NAMALWA (cell line): ENCODE measurements around the gene OR2T29.
"Not testable (repeated sequence)": the region's sequence is repeated elsewhere in the genome, so short reads cannot be mapped to it uniquely, and the experiment has no call there.

ENCODE experiments used
- DNase-seq: peaks from one replicate; pipeline ENCODE4 v3.0.0-alpha.2; 2015; ENCODE audit warnings: low spot score

Gene OR2T29, protein sequence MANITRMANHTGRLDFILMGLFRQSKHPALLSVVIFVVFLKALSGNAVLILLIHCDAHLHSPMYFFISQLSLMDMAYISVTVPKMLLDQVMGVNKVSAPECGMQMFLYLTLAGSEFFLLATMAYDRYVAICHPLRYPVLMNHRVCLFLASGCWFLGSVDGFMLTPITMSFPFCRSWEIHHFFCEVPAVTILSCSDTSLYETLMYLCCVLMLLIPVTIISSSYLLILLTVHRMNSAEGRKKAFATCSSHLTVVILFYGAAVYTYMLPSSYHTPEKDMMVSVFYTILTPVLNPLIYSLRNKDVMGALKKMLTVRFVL

GRCh38 chr1:248562672-248563071 is at the start of gene OR2T29:
TSS of gene OR2T29 (minus strand) at chr1:248562772. CDS start at chr1:248559491, 3,281 bp downstream.
- not testable (repeated sequence) for DNase-seq

DNA sequence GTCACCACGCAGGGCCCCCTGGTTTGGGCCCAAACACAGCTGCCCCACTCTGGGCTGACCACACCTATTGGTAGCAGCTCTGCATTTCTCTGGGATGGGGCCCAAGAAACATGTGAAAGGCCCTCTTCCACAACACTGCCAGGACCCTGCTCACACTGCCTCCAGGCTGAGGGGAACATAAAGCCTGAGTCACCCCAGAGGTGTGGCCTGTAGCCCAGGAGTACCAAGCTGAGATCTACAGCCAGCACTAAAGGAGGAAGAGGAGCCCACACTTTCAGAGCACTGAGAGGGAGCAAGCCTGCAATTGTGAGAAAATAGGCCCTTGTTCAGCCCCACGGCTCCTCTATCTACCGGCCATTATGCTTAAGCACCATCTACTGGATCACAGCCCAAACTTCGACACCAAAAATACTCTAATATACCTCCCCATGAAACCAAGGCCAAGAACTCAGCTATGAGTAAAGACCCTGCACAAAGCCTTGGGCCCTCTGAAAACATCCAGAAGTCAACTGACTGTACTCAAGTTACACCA is 49.4 kb upstream of the OR2T29 start:
- no peak for DNase-seq

- no peak for DNase-seq
These were observed 47.7 kb upstream of the OR2T29 start for GRCh38 chr1:248610301-248610700.

DNA sequence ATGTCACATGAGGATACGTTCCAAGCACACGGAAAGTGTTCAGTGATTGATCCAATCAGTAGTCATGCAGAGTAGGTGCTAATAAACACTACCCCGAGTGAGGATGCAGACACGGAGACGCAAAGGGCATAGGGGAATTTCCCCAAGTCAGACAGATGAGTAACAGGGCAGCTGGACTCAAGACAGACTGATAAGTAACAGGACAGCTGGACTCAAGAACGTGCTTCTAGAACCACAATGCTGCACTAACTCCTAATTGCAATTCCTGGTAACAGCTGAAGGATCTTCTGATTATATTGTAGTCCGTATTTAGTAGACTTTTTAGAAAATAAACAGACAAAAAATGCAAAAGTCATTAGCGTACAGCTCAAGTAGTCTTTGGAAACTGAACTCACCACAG is 36.8 kb upstream of the OR2T29 start:
- no peak for DNase-seq

DNA sequence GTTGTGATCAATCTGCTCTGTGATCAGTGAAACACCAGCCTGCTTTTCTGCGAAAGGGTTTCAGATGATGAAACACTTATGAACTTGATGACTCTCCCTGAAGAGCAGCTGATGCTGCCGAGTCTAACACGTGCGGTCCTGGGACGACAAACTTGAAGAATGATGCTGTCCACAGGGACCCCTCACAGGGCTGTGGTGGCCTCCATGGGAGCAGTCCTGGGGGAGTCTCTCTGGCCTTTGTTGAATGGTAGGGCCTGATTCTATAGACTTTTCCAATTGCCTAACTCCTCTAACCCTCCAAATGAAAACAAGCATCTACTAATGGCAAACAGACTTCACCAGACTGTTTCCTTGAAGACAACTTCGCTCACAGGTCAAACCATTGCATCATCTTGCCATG is 35.0 kb upstream of the OR2T29 start, which contains the start of gene OR2T10:
OR2T10 (minus strand) TSS at position 112 of the 400 bp plus-strand sequence. CDS start 3,932 bp downstream, outside the sequence.
- no peak for DNase-seq

GRCh38 chr1:248596615-248597014 is 34.0 kb upstream of the OR2T29 start:
- no peak for DNase-seq

- no peak for DNase-seq
These were observed 30.7 kb upstream of the OR2T29 start for GRCh38 chr1:248593226-248593625.

DNA sequence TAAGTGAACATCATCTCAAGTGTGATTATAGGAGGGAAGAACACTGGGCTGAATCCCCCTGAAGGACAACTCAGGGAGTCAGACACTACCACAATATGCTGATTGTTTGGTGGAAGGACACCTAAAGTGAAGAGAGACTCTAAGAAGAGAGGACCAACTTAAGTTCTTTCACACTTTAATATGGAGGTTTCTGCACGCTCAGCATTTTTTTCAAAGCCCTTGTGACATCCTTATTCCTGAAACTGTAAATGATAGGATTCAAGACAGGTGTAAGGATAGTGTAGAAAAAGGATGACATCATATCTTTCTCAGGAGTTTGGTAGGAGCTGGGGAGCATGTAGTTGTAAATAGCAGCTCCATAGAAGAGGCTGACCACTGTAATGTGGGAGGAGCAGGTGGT is 30.1 kb upstream of the OR2T29 start:
- no peak for DNase-seq

DNA sequence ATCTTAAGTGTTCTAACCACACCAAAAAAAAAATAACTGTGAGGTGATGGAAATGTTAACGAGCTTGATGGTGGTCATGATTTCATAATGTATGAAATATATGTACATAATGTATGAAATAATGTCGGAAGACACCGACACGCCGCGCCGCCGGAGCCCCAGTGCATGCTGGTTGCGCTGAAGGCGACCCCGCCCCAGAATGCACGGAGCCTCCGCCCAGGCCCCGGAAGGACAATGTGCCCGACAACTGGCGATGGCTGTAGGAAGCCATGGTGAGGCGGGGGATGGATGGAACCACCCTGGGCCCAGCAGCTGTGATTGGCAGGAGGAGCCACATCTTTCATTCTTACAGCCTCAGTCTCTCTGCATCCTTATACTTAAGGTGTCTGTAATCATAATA is 27.5 kb upstream of the OR2T29 start:
- DNase-seq = no peak

- DNase-seq = no peak
These were observed 26.8 kb upstream of the OR2T29 start for GRCh38 chr1:248589334-248589733.

DNA sequence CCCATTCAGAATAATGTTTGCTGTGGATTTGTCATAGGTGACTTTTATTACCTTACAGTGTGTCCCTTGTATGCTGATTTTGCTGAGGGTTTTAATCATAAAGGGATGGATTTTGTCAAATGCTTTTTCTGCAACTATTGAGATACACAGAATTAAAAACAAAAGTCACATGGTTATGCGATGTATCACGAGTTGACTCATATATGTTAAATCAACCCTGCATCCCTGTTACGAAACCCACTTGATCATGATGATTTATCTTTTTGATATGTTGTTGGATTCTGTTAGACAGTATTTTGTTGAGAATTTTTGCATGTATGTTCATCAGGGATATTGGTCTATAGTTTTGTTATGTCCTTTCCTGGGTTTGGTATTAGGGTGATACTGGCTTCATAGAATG is 22.7 kb upstream of the OR2T29 start:
- DNase-seq = no peak

DNA sequence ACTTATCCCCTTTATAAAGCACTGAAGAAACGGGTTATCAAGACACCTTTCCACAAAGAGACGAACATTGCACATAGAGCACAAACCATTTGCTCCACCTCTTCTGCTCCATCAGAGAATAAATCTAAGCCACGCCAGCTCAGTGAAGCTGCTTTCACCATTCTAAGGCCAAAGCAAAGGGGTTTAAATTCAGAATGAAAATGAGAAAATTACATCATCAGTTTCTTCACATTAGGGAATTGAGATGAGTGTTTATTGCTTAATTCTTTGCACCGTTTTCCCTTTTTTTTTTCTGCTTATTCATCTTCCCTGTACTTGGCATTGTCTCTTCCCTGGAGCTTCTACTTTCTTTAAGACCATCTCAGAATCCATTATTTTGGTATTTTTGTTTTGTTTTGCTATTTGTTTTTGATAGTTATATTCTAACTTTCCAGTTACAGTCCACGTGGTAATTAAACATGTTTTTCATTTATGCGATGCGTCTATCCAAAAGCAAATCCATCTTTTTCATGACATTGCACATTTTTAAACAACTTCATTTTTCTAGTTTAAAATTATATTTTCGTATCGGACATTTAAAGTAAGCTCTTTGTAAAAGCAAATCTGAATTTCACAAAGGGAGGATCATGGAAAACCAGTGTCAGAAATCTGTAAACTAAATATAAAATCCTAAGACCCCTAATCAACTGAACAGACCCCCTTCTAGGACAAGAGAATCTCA is 13.8 kb upstream of the OR2T29 start:
- no peak for DNase-seq

GRCh38 chr1:248574657-248575056 is 12.1 kb upstream of the OR2T29 start, which contains the start of gene OR2T34:
TSS of gene OR2T34 (minus strand) at chr1:248574757. CDS start at chr1:248574757, 0 bp downstream.
- DNase-seq = not testable (repeated sequence)

DNA sequence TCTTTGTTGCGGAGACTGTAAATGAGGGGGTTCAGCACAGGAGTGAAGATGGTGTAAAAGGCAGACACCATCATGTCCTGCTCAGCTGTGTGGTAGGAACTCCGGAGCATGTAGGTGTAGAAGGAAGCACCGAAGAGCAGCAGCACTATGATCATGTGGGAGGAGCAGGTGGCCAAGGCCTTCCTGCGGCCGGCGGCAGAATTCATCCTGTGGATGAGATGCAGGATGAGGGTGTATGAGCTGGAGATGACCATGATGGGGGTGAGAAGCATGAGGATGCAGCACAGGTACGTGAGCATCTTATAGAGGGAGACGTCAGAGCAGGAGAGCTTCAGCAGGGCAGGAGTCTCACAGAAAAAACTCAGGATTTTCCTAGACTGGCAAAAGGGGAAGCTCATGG is 11.3 kb upstream of the OR2T29 start:
- DNase-seq = not testable (repeated sequence)

- not testable (repeated sequence) for DNase-seq
These were observed 9.5 kb upstream of the OR2T29 start for GRCh38 chr1:248572049-248572448.

- DNase-seq = not testable (repeated sequence)
These were observed 8.2 kb upstream of the OR2T29 start for GRCh38 chr1:248570811-248571210.

- DNase-seq = not testable (repeated sequence)
These were observed 6.5 kb upstream of the OR2T29 start for GRCh38 chr1:248569049-248569448.

GRCh38 chr1:248565530-248566373 is 3.2 kb upstream of the OR2T29 start:
- DNase-seq = not testable (repeated sequence)

DNA sequence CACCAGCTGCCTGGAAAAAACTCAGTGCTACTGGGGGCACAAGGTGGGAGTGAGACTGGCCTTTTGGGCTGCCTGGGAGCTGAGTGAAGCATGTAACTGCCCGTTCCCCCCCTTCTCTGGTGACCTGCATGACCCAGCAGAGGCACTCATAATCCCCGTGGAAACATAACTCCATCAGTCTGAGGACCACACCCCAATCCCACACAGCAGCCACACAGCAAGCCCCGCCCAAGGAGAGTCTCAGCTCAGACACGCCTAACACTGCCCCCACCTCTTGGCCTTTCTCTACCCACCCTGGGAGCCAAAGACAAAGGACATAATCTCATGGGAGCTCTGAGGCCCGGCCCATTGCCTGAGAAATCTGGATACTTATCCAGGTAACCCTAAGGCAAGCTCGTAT is 11.5 kb downstream of the OR2T29 start:
- DNase-seq = not testable (repeated sequence)

GRCh38 chr1:248547383-248547782 is 15.2 kb downstream of the OR2T29 start:
- not testable (repeated sequence) for DNase-seq

DNA sequence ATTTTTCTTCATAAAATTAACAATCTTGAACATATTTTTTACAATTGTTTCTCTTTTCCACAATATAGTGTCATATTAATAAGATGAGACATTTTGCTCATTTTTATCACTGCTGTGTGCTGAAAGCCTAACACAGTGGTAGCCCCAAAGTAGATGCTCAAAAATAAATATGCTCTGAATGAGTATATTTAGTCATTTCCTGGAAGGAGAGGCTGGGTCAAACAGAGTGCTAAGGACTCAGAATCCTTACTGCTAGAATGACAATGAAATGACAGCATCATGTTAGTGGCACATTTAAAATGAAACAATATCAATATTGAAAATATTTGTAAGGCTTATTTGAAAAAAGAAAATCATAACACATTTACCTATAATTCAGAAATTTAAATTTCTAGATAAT is 25.1 kb downstream of the OR2T29 start:
- DNase-seq = not testable (repeated sequence)

DNA sequence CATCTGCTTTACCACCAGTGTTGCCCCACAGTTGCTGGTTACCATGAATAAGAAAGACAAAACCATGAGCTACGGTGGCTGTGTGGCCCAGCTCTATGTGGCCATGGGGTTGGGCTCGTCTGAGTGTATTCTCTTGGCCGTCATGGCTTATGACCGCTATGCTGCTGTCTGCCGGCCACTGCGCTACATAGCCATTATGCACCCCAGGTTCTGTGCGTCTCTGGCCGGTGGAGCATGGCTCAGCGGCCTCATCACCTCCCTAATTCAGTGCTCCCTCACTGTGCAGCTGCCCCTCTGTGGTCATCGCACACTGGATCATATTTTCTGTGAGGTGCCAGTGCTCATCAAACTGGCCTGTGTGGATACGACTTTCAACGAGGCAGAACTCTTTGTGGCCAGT is 40.7 kb downstream of the OR2T29 start:
- no peak for DNase-seq
